Fibroblast of skin of left quadriceps (primary cell): ENCODE data around the gene ST3GAL3.

Experiments used
- DNase-seq, 2 experiments: peaks; one replicate each; pipeline ENCODE4 v3.0.0-alpha.2; 2013; ENCODE audit warnings: low read depth in 2 of 2

Gene ST3GAL3

GRCh38 chr1:43938892-43939587, 231.7 kb downstream of the ST3GAL3 start:
- no peak for DNase-seq

GRCh38 chr1:43942411-43942810, 235.1 kb downstream of the ST3GAL3 start:
- DNase-seq = no peak

- no peak for DNase-seq
Observed at GRCh38 chr1:43944860-43945259, 237.5 kb downstream of the ST3GAL3 start.

- no peak for DNase-seq
Observed at GRCh38 chr1:43945674-43946235, 238.4 kb downstream of the ST3GAL3 start.

- peak; percentile 83 to 84 for DNase-seq
Observed at GRCh38 chr1:43946236-43947060, 239.1 kb downstream of the ST3GAL3 start, which contains the start of gene IPO13. IPO13 (plus strand) TSS chr1:43946950; CDS start chr1:43947601, 651 bp downstream.

GRCh38 chr1:43947061-43947873, 239.9 kb downstream of the ST3GAL3 start:
- DNase-seq = no peak

- DNase-seq = no peak
Observed at GRCh38 chr1:43947874-43948437, 240.6 kb downstream of the ST3GAL3 start.

GRCh38 chr1:43949678-43950077, 242.3 kb downstream of the ST3GAL3 start:
- no peak for DNase-seq

GRCh38 chr1:43951021-43951985, 244.0 kb downstream of the ST3GAL3 start:
- no peak for DNase-seq

- DNase-seq = no peak
Observed at GRCh38 chr1:43952731-43953346, 245.5 kb downstream of the ST3GAL3 start.

- no peak for DNase-seq
Observed at GRCh38 chr1:43953361-43953760, 246.0 kb downstream of the ST3GAL3 start.

- no peak for DNase-seq
Observed at GRCh38 chr1:43954036-43954435, 246.7 kb downstream of the ST3GAL3 start.

- no peak for DNase-seq
Observed at GRCh38 chr1:43956234-43956633, 248.9 kb downstream of the ST3GAL3 start.

- DNase-seq = no peak
Observed at GRCh38 chr1:43957407-43958040, 250.2 kb downstream of the ST3GAL3 start.

- DNase-seq = no peak
Observed at GRCh38 chr1:43958351-43959255, 251.3 kb downstream of the ST3GAL3 start.

- no peak for DNase-seq
Observed at GRCh38 chr1:43960798-43961197, 253.5 kb downstream of the ST3GAL3 start.

- no peak for DNase-seq
Observed at GRCh38 chr1:43961692-43962091, 254.4 kb downstream of the ST3GAL3 start.

- DNase-seq = no peak
Observed at GRCh38 chr1:43962324-43962723, 255.0 kb downstream of the ST3GAL3 start.
